HG02943 (cell line): ENCODE measurements around the gene TERT.
"Not testable (repeated sequence)": the region's sequence is repeated elsewhere in the genome, so short reads cannot be mapped to it uniquely, and the experiment has no call there.

Experiments
- ATAC-seq: cut with Tn5 transposase; IDR thresholded peaks from one replicate; pipeline ENCODE4 v1.9.1; 2021; ENCODE audit warnings: mild to moderate bottlenecking, low read depth, moderate library complexity; ENCODE audit not compliant: unreplicated experiment

The TERT gene

GRCh38 chr5:1298067-1298551 lies 3.2 kb upstream of the TERT start:
- no peak for ATAC-seq

- no peak for ATAC-seq
Measured at GRCh38 chr5:1297243-1297642, 2.4 kb upstream of the TERT start.

- no peak for ATAC-seq
Measured at GRCh38 chr5:1295650-1296037, 776 bp upstream of the TERT start.

GRCh38 chr5:1294206-1294834 lies 548 bp downstream of the TERT start:
- no peak for ATAC-seq

GRCh38 chr5:1293416-1294205 lies 1.3 kb downstream of the TERT start:
- ATAC-seq = no peak

GRCh38 chr5:1292846-1293415 lies 1.9 kb downstream of the TERT start:
- ATAC-seq = no peak

- ATAC-seq = no peak
Measured at GRCh38 chr5:1292139-1292538, 2.7 kb downstream of the TERT start.

- ATAC-seq = no peak
Measured at GRCh38 chr5:1291611-1292080, 3.2 kb downstream of the TERT start.

GRCh38 chr5:1290956-1291355 lies 3.9 kb downstream of the TERT start:
- not testable (repeated sequence) for ATAC-seq

- not testable (repeated sequence) for ATAC-seq
Measured at GRCh38 chr5:1289559-1289958, 5.3 kb downstream of the TERT start.

GRCh38 chr5:1288439-1289335 lies 6.2 kb downstream of the TERT start:
- ATAC-seq = no peak

GRCh38 chr5:1285883-1286291 lies 9.0 kb downstream of the TERT start:
- ATAC-seq = no peak

GRCh38 chr5:1285141-1285540 lies 9.7 kb downstream of the TERT start:
- no peak for ATAC-seq

GRCh38 chr5:1284336-1284970 lies 10.4 kb downstream of the TERT start:
- not testable (repeated sequence) for ATAC-seq

GRCh38 chr5:1283729-1284041 lies 11.2 kb downstream of the TERT start:
- ATAC-seq = not testable (repeated sequence)

GRCh38 chr5:1282993-1283728 lies 11.7 kb downstream of the TERT start:
- not testable (repeated sequence) for ATAC-seq

GRCh38 chr5:1282131-1282992 lies 12.5 kb downstream of the TERT start:
- ATAC-seq = no peak

GRCh38 chr5:1281038-1281882 lies 13.6 kb downstream of the TERT start:
- no peak for ATAC-seq
